IMR-90 (cell line): ENCODE results near the gene SAXO1. TPM values are rescaled to one million over a fixed set of nuclear protein-coding genes. Genes with fewer than 3 reads are reported as not detected.

Source experiments
- ATAC-seq: fragments of 200-7000 bp; cut with Tn5 transposase; 2 replicates; pipeline ENCODE4 v1.9.1; 2020; ENCODE audit warnings: low read depth, mild to moderate bottlenecking, moderate library complexity
- BruUV-seq: library from RNA; stranded (reverse); fragments of 400-500 nt; replicated peaks from 2 replicates; lab custom pipeline; 2021; lab: Mats Ljungman, UMichigan
- CTCF ChIA-PET: fragments of 300-600 bp; formaldehyde crosslinking; extraction: SDS; loops from one replicate; lab custom pipeline; 2021; ENCODE audit warnings: antibody characterized with exemption; lab: Yijun Ruan, JAX
- POLR2A ChIA-PET: fragments of 300-600 bp; sonication (Branson Sonifier 250); formaldehyde crosslinking; loops from one replicate; lab custom pipeline; 2022; ENCODE audit warnings: antibody characterized with exemption; ENCODE audit not compliant: unreplicated experiment; lab: Charles Lee
- DNase-seq: peaks from one replicate; pipeline ENCODE4 v3.0.0; 2013
- H2AFZ ChIP-seq: replicated peaks from 2 replicates; pipeline ENCODE3; 2013; ENCODE audit warnings: low read length, mild to moderate bottlenecking; ENCODE audit not compliant: poor library complexity
- H2AK5ac ChIP-seq: 2 replicates; pipeline ENCODE4 v1.6.1; 2013; ENCODE audit warnings: low read depth, low read length, inconsistent platforms
- H2AK9ac ChIP-seq: replicated peaks from 2 replicates; pipeline ENCODE3; 2013; ENCODE audit warnings: mild to moderate bottlenecking, low read depth, low read length, moderate library complexity; ENCODE audit not compliant: poor library complexity
- H2BK120ac ChIP-seq: 2 replicates; pipeline ENCODE4 v1.6.1; 2013; ENCODE audit warnings: low read depth, low read length, inconsistent platforms
- H2BK15ac ChIP-seq: 3 replicates; pipeline ENCODE4 v1.6.1; 2013; ENCODE audit warnings: low read depth, low read length, inconsistent platforms
- H2BK20ac ChIP-seq: 2 replicates; pipeline ENCODE4 v1.6.1; 2013; ENCODE audit warnings: low read depth, mild to moderate bottlenecking, inconsistent platforms, low read length, moderate library complexity
- H2BK5ac ChIP-seq: 2 replicates; pipeline ENCODE4 v1.6.1; 2013; ENCODE audit warnings: mild to moderate bottlenecking, low read depth, low read length, inconsistent platforms; ENCODE audit not compliant: poor library complexity, severe bottlenecking
- H3K14ac ChIP-seq: replicated peaks from 2 replicates; pipeline ENCODE4 v1.6.1; 2013; ENCODE audit warnings: low read depth, low read length, inconsistent platforms
- H3K18ac ChIP-seq: 2 replicates; pipeline ENCODE4 v1.6.1; 2013; ENCODE audit warnings: low read depth, low read length, control low read depth
- H3K23ac ChIP-seq: 2 replicates; pipeline ENCODE4 v1.6.1; 2013; ENCODE audit warnings: low read depth, low read length, inconsistent platforms
- H3K27ac ChIP-seq: 2 replicates; pipeline ENCODE4 v1.5.1; 2013; ENCODE audit warnings: mild to moderate bottlenecking, control low read depth, low read length; ENCODE audit not compliant: insufficient read depth
- H3K27me3 ChIP-seq: 2 replicates; pipeline ENCODE4 v1.6.1; 2013; ENCODE audit warnings: low read length; ENCODE audit not compliant: control insufficient read depth, insufficient read depth
- H3K36me3 ChIP-seq: 2 replicates; pipeline ENCODE4 v1.6.1; 2013; ENCODE audit warnings: low read length, mixed read lengths; ENCODE audit not compliant: control insufficient read depth, insufficient read depth
- H3K4ac ChIP-seq: 2 replicates; pipeline ENCODE4 v1.6.1; 2013; ENCODE audit warnings: low read depth, low read length, inconsistent platforms
- H3K4me1 ChIP-seq: 2 replicates; pipeline ENCODE4 v1.6.1; 2013; ENCODE audit warnings: low read length, mixed read lengths; ENCODE audit not compliant: control insufficient read depth, insufficient read depth
- H3K4me2 ChIP-seq: 2 replicates; pipeline ENCODE4 v1.6.1; 2013; ENCODE audit warnings: low read depth, mild to moderate bottlenecking, control low read depth, low read length, moderate library complexity
- H3K4me3 ChIP-seq: 2 replicates; pipeline ENCODE4 v1.5.1; 2013; ENCODE audit warnings: low read depth, mild to moderate bottlenecking, control low read depth, low read length, moderate library complexity; ENCODE audit not compliant: insufficient read depth
- H3K56ac ChIP-seq: 2 replicates; pipeline ENCODE4 v1.6.1; 2013; ENCODE audit warnings: low read length, inconsistent platforms; ENCODE audit not compliant: insufficient read depth; ENCODE audit errors: extremely low read depth
- H3K79me1 ChIP-seq, 2 experiments: 2 replicates each; pipeline ENCODE4 v1.6.1; 2013; ENCODE audit warnings: low read length in 2 of 2, inconsistent platforms in 1 of 2, low read depth in 1 of 2
- H3K9ac ChIP-seq: 2 replicates; pipeline ENCODE4 v1.6.1; 2013; ENCODE audit warnings: low read depth, low read length, control low read depth
- H3K9me1 ChIP-seq: 2 replicates; pipeline ENCODE4 v1.6.1; 2013; ENCODE audit warnings: low read length, inconsistent platforms; ENCODE audit not compliant: insufficient read depth
- H3K9me3 ChIP-seq: 2 replicates; pipeline ENCODE4 v1.6.1; 2013; ENCODE audit warnings: low read length; ENCODE audit not compliant: control insufficient read depth, insufficient read depth
- H4K20me1 ChIP-seq: 2 replicates; pipeline ENCODE4 v1.6.1; 2013; ENCODE audit warnings: low read length, inconsistent platforms; ENCODE audit not compliant: insufficient read depth
- H4K5ac ChIP-seq: 2 replicates; pipeline ENCODE4 v1.6.1; 2013; ENCODE audit warnings: mild to moderate bottlenecking, low read depth, low read length, control low read depth
- H4K8ac ChIP-seq, 2 experiments: 2 replicates each; pipeline ENCODE4 v1.6.1; 2013; ENCODE audit warnings: low read depth in 2 of 2, low read length in 2 of 2, control low read depth in 1 of 2, inconsistent platforms in 1 of 2
- H4K91ac ChIP-seq: 2 replicates; pipeline ENCODE4 v1.6.1; 2013; ENCODE audit warnings: low read depth, low read length, inconsistent platforms; ENCODE audit not compliant: insufficient read depth
- BHLHE40 ChIP-seq: fragments of 150-350 bp; IDR thresholded peaks from 2 replicates; pipeline ENCODE4 v1.6.1; 2016; ENCODE audit warnings: mild to moderate bottlenecking, low read depth, low read length
- CEBPB ChIP-seq: IDR thresholded peaks from 2 replicates; pipeline ENCODE4 v1.6.1; 2012; ENCODE audit warnings: low read depth, low read length, improper control_type of control experiment
- CHD1 ChIP-seq: IDR thresholded peaks from 2 replicates; pipeline ENCODE4 v1.6.1; 2012; ENCODE audit warnings: low read depth, low read length, improper control_type of control experiment
- CTCF ChIP-seq: conservative IDR thresholded peaks from 2 replicates; pipeline ENCODE4 v1.5.1; 2012; ENCODE audit warnings: mild to moderate bottlenecking, low read depth, low read length, improper control_type of control experiment
- ELK1 ChIP-seq: fragments of 150-350 bp; IDR thresholded peaks from 2 replicates; pipeline ENCODE4 v1.6.1; 2016; ENCODE audit warnings: low read depth, mild to moderate bottlenecking, low read length, moderate library complexity, borderline replicate concordance
- FOS ChIP-seq: fragments of 150-350 bp; IDR thresholded peaks from 2 replicates; pipeline ENCODE4 v1.6.1; 2016; ENCODE audit warnings: low read depth, low read length
- MAFK ChIP-seq: IDR thresholded peaks from 2 replicates; pipeline ENCODE4 v1.6.1; 2012; ENCODE audit warnings: low read depth, low read length, improper control_type of control experiment
- MAZ ChIP-seq: IDR thresholded peaks from 2 replicates; pipeline ENCODE4 v1.6.1; 2012; ENCODE audit warnings: low read depth, mild to moderate bottlenecking, low read length, improper control_type of control experiment, moderate library complexity, borderline replicate concordance
- MXI1 ChIP-seq: IDR thresholded peaks from 2 replicates; pipeline ENCODE4 v1.6.1; 2012; ENCODE audit warnings: low read depth, mild to moderate bottlenecking, low read length, moderate library complexity, borderline replicate concordance
- NFE2L2 ChIP-seq: fragments of 150-350 bp; IDR thresholded peaks from 2 replicates; pipeline ENCODE4 v1.6.1; 2016; ENCODE audit warnings: low read depth, mild to moderate bottlenecking, low read length
- POLR2A ChIP-seq: IDR thresholded peaks from 2 replicates; pipeline ENCODE4 v1.6.1; 2012; ENCODE audit warnings: mild to moderate bottlenecking, low read depth, low read length
- RAD21 ChIP-seq: IDR thresholded peaks from 2 replicates; pipeline ENCODE4 v1.6.1; 2012; ENCODE audit warnings: low read length, improper control_type of control experiment
- RCOR1 ChIP-seq: IDR thresholded peaks from 2 replicates; pipeline ENCODE4 v1.6.1; 2012; ENCODE audit warnings: mild to moderate bottlenecking, low read length, improper control_type of control experiment; ENCODE audit not compliant: insufficient replicate concordance
- RFX5 ChIP-seq: IDR thresholded peaks from 2 replicates; pipeline ENCODE4 v1.8.0; 2012; ENCODE audit warnings: low read depth, mild to moderate bottlenecking, low read length, moderate library complexity
- SMC3 ChIP-seq: fragments of 150-350 bp; IDR thresholded peaks from 2 replicates; pipeline ENCODE4 v1.6.1; 2016; ENCODE audit warnings: low read depth, mild to moderate bottlenecking, antibody characterized with exemption, low read length, moderate library complexity
- USF2 ChIP-seq: fragments of 150-350 bp; IDR thresholded peaks from 2 replicates; pipeline ENCODE4 v1.6.1; 2017; ENCODE audit warnings: mild to moderate bottlenecking, antibody characterized with exemption, low read length, low read depth
- WGBS, 2 experiments: methylation state at CpG; one replicate each; pipeline versions ENCODE4 v1.1.5 to v1.1.7; 2013; ENCODE audit warnings: missing lambda C conversion rate in 2 of 2; ENCODE audit not compliant: insufficient read length in 1 of 2; ENCODE audit errors: extremely low coverage in 2 of 2; 5-methylcytosine and 5-hydroxymethylcytosine counted together
- dilution Hi-C: fragments of 300-500 bp; cut with HindIII; formaldehyde crosslinking; loops from one replicate; pipeline ENCODE4 v1.14.3; 2018; ENCODE audit warnings: low sequenced_read_pairs; ENCODE audit not compliant: unreplicated experiment
- in situ Hi-C: fragments of 300-500 bp; cut with MboI; formaldehyde crosslinking; loops from 3 replicates; pipeline ENCODE4 v1.14.3; 2019; ENCODE audit warnings: low sequenced_read_pairs, inconsistent platforms, mixed read lengths
- intact Hi-C: fragments of 100-400 bp; cut with micrococcal nuclease; formaldehyde crosslinking; loops from 2 replicates; pipeline ENCODE4 v1.10.0; 2022
- polyA plus RNA-seq, 3 experiments: library from polyadenylated mRNA; depleted of rRNA; stranded (reverse); fragments of >200 nt; gene quantifications; 2 replicates each; pipeline ENCODE4 v1.2.3, GENCODE V29; 2012; ENCODE audit warnings: low replicate concordance in 1 of 3
- total RNA-seq: library from RNA; depleted of rRNA; stranded (reverse); fragments of >200 nt; gene quantifications from 2 replicates; pipeline ENCODE4 v1.2.3, GENCODE V29; 2012

The SAXO1 gene
- total and polyA plus RNA-seq, 2 of the 4 experiments (the other 2 are of a cell fraction): not detected

- TF ChIP-seq BHLHE40 (no peak), MXI1 (no peak), FOS (no peak), RFX5 (no peak), RAD21 (no peak), CEBPB (no peak), MAZ (no peak), CHD1 (no peak), RCOR1 (no peak), SMC3 (no peak), MAFK (no peak), NFE2L2 (no peak), USF2 (no peak), CTCF (no peak), POLR2A (no peak), ELK1 (no peak)
- no peak for DNase-seq
- 70% methylated on average over 5 of the region's 5 CpGs; no CpG with 5 or more reads in 1 of the 2 experiments for WGBS, 2 experiments
- Histone ChIP-seq H2BK5ac (no peak overlapping the region), H3K79me1 (no peaks in the 10 kb centered on the region), H3K9me1 (no peaks in the 10 kb centered on the region), H4K20me1 (no peaks in the 10 kb centered on the region), H3K27ac (no peak overlapping the region), H3K27me3 (peaks cover 22% of the 10 kb centered on the region), H3K14ac (no peak overlapping the region), H3K18ac (no peak overlapping the region), H3K4me1 (no peaks in the 10 kb centered on the region), H3K9ac (no peak overlapping the region), H3K4me2 (no peak overlapping the region), H3K9me3 (no peaks in the 10 kb centered on the region; the same call in 1 of the 2 replicates), H2AK9ac (no peak overlapping the region), H3K4me3 (no peak overlapping the region), H3K23ac (no peak overlapping the region), H3K4ac (no peak overlapping the region), H4K8ac (no peak overlapping the region), H2AFZ (no peak overlapping the region), H2AK5ac (no peak overlapping the region), H4K91ac (no peak overlapping the region), H2BK20ac (no peak overlapping the region), H2BK120ac (no peak overlapping the region), H4K5ac (no peak overlapping the region), H3K56ac (no peak overlapping the region), H3K36me3 (no peaks in the 10 kb centered on the region), H2BK15ac (no peak overlapping the region)
- BruUV-seq: no TSS peak
- intact Hi-C loops: no loop called here
- ChIA-PET CTCF (no interaction called here), POLR2A (no interaction called here)
- in situ Hi-C loops: no loop called here
- ATAC-seq: no peak
- dilution Hi-C loops: no loop called here
Measured at GRCh38 chr9:18939943-18940342, 93.1 kb downstream of the SAXO1 start.
